NCI-H460 (cell line): ENCODE measurements around the gene PITPNM1. TPM values are rescaled to one million over a fixed set of nuclear protein-coding genes. Genes with fewer than 3 reads are reported as not detected.
"Not testable (repeated sequence)": the region's sequence is repeated elsewhere in the genome, so short reads cannot be mapped to it uniquely, and the experiment has no call there.

Experiments used
- DNase-seq: peaks from one replicate; pipeline ENCODE4 v3.0.0-alpha.2; 2016; ENCODE audit warnings: low read depth; ENCODE audit errors: extremely low read depth
- polyA plus RNA-seq: library from polyadenylated mRNA; depleted of rRNA; stranded (reverse); fragments of >200 nt; gene quantifications from 2 replicates; pipeline ENCODE4 v1.2.3, GENCODE V29; 2014; cell fraction: nucleus; rRNA removed
- total RNA-seq: library from RNA; depleted of rRNA; stranded (reverse); fragments of >200 nt; shearing (Covaris generic); gene quantifications from 2 replicates; pipeline ENCODE4 v1.2.3, GENCODE V29; 2014; rRNA removed

PITPNM1 gene
- total RNA-seq, result 24.5 TPM in 2 replicates
- polyA plus RNA-seq, result 58.8 and 71.1 TPM in 2 replicates

GRCh38 chr11:67504950-67505581 lies at the start of gene PITPNM1:
Gene PITPNM1 (minus strand): TSS chr11:67505363. CDS start chr11:67504180, 1,183 bp downstream.
- peak; percentile 45 for DNase-seq

- DNase-seq, result not testable (repeated sequence)
Observed at GRCh38 chr11:67551697-67552096, 46.5 kb upstream of the PITPNM1 start.

- DNase-seq, result no peak
Observed at GRCh38 chr11:67551127-67551526, 46.0 kb upstream of the PITPNM1 start.

- no peak for DNase-seq
Observed at GRCh38 chr11:67548555-67549110, 43.5 kb upstream of the PITPNM1 start.

- DNase-seq, result not testable (repeated sequence)
Observed at GRCh38 chr11:67548112-67548511, 42.9 kb upstream of the PITPNM1 start.

GRCh38 chr11:67545280-67545679 lies 40.1 kb upstream of the PITPNM1 start:
- no peak for DNase-seq

GRCh38 chr11:67544616-67545242 lies 39.6 kb upstream of the PITPNM1 start:
- DNase-seq, result no peak

- DNase-seq, result no peak
Observed at GRCh38 chr11:67543585-67543984, 38.4 kb upstream of the PITPNM1 start.

GRCh38 chr11:67542971-67543370 lies 37.8 kb upstream of the PITPNM1 start:
- DNase-seq, result no peak

GRCh38 chr11:67542169-67542568 lies 37.0 kb upstream of the PITPNM1 start:
- no peak for DNase-seq

GRCh38 chr11:67541198-67541597 lies 36.0 kb upstream of the PITPNM1 start:
- DNase-seq, result no peak

- no peak for DNase-seq
Observed at GRCh38 chr11:67539550-67539949, 34.4 kb upstream of the PITPNM1 start.

GRCh38 chr11:67538823-67539505 lies 33.8 kb upstream of the PITPNM1 start:
- no peak for DNase-seq

GRCh38 chr11:67538306-67538705 lies 33.1 kb upstream of the PITPNM1 start:
- DNase-seq, result no peak

- DNase-seq, result no peak
Observed at GRCh38 chr11:67535561-67535960, 30.4 kb upstream of the PITPNM1 start.

- no peak for DNase-seq
Observed at GRCh38 chr11:67534070-67534679, 29.0 kb upstream of the PITPNM1 start.

GRCh38 chr11:67532889-67533288 lies 27.7 kb upstream of the PITPNM1 start:
- no peak for DNase-seq

- DNase-seq, result no peak
Observed at GRCh38 chr11:67530282-67530592, 25.1 kb upstream of the PITPNM1 start.

- DNase-seq, result no peak
Observed at GRCh38 chr11:67528376-67528775, 23.2 kb upstream of the PITPNM1 start.

- no peak for DNase-seq
Observed at GRCh38 chr11:67525275-67525976, 20.3 kb upstream of the PITPNM1 start.

GRCh38 chr11:67524480-67524808 lies 19.3 kb upstream of the PITPNM1 start:
- DNase-seq, result no peak
